Stimulated activated CD8-positive, alpha-beta memory T cell treated with anti-CD3 and anti-CD28 coated beads, Interleukin-2, amount 100 ng/mL, for 48 hours (primary cell): ENCODE results near the gene DOCK2.
"Not testable (repeated sequence)": the region's sequence is repeated elsewhere in the genome, so short reads cannot be mapped to it uniquely, and the experiment has no call there.

Experiments used
- DNase-seq, 2 donors: peaks; one replicate each; pipeline ENCODE4 v3.0.0-alpha.2; 2020; ENCODE audit warnings: low read depth in 2 of 2

Gene DOCK2

GRCh38 chr5:169789417-169789940, 152.4 kb downstream of the DOCK2 start:
- DNase-seq = no peak

GRCh38 chr5:169791251-169791650, 154.2 kb downstream of the DOCK2 start:
- no peak for DNase-seq

GRCh38 chr5:169795338-169795737, 158.3 kb downstream of the DOCK2 start:
- no peak for DNase-seq

- no peak for DNase-seq
These were observed 159.7 kb downstream of the DOCK2 start for GRCh38 chr5:169796731-169797130.

GRCh38 chr5:169797577-169797976, 160.5 kb downstream of the DOCK2 start:
- no peak for DNase-seq

GRCh38 chr5:169798438-169798837, 161.4 kb downstream of the DOCK2 start:
- no peak for DNase-seq

GRCh38 chr5:169798906-169799660, 162.0 kb downstream of the DOCK2 start:
- no peak for DNase-seq

- no peak for DNase-seq
These were observed 164.3 kb downstream of the DOCK2 start for GRCh38 chr5:169801324-169801777.

GRCh38 chr5:169801781-169802180, 164.7 kb downstream of the DOCK2 start:
- no peak for DNase-seq

GRCh38 chr5:169803077-169803981, 166.3 kb downstream of the DOCK2 start:
- no peak for DNase-seq

- DNase-seq = no peak
These were observed 167.8 kb downstream of the DOCK2 start for GRCh38 chr5:169804861-169805260.

- DNase-seq = peak; percentile 40 to 53
These were observed 168.5 kb downstream of the DOCK2 start for GRCh38 chr5:169805527-169805934.

GRCh38 chr5:169805937-169806700, 169.0 kb downstream of the DOCK2 start:
- no peak for DNase-seq

GRCh38 chr5:169808118-169808581, 171.1 kb downstream of the DOCK2 start:
- no peak for DNase-seq

GRCh38 chr5:169808880-169809279, 171.8 kb downstream of the DOCK2 start:
- not testable (repeated sequence) for DNase-seq

GRCh38 chr5:169809281-169809680, 172.2 kb downstream of the DOCK2 start:
- DNase-seq = no peak

- DNase-seq = no peak
These were observed 173.4 kb downstream of the DOCK2 start for GRCh38 chr5:169810524-169810923.

- DNase-seq = no peak
These were observed 173.9 kb downstream of the DOCK2 start for GRCh38 chr5:169811023-169811422.

- DNase-seq = no peak
These were observed 174.6 kb downstream of the DOCK2 start for GRCh38 chr5:169811680-169812079.

- DNase-seq = no peak
These were observed 175.7 kb downstream of the DOCK2 start for GRCh38 chr5:169812786-169813185.

GRCh38 chr5:169814045-169814444, 177.0 kb downstream of the DOCK2 start:
- DNase-seq = no peak

GRCh38 chr5:169814522-169814921, 177.4 kb downstream of the DOCK2 start:
- DNase-seq = no peak
